Muscle of back (tissue), 11 donors: ENCODE data around the gene SCGB3A1. TPM values are rescaled to one million over a fixed set of nuclear protein-coding genes. Genes with fewer than 3 reads are reported as not detected.

Experiments
- DNase-seq, 3 donors: peaks; one replicate each; pipeline versions ENCODE4 v3.0.0 to v3.0.0-alpha.2; 2013
- polyA plus RNA-seq, 10 donors: library from polyadenylated mRNA; unstranded; fragments of 120-200 nt; gene quantifications; one replicate each; pipeline ENCODE4 v1.2.1, GENCODE V29; 2013; ENCODE audit not compliant: insufficient read length in 10 of 10

Gene SCGB3A1
- polyA plus RNA-seq, 10 donors: 0.47 to 1.8 (median 0.90) TPM

- no peak for DNase-seq
Observed at GRCh38 chr5:180625791-180626660, 34.7 kb upstream of the SCGB3A1 start.

DNA sequence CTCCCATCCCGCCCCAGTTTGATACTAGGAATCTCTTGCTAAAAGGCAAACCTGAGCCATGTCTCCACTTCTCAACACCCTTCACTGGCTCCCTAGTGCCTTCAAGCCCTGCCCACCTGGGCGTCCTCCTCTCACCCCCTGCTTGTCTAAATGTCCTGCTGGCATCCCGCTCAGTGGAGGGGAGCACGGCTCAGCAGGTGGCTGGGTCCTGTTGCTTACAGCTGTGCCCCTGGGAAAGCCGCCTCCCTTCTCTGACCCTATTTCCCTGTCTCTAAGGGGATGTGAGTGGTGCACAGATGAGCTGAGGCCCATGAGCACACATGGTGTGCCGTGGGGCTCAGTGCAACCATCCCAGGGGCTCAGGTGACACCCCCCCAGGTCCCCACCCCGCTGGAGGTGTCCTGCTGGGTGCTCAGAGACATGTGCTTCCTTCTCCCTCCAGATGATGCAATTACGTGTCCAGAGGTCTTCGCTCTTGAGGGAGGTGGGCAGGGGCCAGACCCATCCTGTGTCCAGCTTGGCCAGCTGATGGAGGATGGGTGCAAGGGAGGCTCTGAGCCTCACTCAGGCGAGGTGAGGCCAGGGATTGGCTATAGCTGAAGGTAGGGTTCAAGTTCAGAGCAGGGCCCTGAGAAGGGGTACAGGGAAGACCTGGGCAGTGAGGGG is 34.0 kb upstream of the SCGB3A1 start:
- no peak for DNase-seq

GRCh38 chr5:180624587-180624986 is 33.3 kb upstream of the SCGB3A1 start:
- no peak for DNase-seq

DNA sequence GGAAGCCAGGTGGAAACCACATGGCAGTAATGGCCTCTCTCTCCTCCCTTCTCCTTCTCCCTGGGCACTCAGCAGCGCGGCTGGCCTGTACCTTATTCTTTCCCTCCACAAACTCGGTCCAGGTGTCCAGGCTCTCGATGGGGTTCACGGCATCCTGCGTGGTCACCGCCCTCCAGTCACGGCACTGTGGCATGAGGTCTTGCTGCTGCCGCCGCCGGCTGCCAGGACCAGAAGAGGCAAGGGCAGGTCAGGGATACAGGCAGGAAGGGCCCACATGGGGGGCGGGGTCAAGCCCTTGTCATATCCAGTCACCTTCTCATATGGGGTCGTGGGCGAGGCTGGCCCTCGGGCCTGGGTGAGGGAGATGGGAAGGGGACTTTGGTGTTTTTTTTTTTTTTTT is 32.5 kb upstream of the SCGB3A1 start:
- DNase-seq: no peak

DNA sequence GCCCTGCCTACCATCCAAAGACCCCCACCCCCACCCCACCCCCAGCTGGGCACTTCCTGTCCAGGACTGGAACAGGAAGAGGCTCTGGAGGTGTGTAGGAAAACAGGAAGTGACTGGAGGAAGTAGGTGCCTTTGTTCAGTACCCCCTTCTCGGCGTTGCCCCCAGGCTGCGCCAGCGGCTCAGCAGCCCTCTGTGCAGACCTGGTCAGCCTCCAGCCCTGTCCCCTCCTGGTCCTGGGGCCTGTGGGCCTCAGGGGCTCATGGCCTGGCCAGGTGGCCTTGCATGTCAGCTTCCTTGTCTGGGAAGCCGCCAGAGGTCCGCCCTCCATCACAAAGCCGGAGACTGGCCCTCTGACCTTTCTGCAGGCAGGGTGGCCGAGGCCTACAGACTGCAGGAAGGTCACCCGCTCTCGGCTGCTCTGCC is 32.1 kb upstream of the SCGB3A1 start:
- no peak for DNase-seq

DNA sequence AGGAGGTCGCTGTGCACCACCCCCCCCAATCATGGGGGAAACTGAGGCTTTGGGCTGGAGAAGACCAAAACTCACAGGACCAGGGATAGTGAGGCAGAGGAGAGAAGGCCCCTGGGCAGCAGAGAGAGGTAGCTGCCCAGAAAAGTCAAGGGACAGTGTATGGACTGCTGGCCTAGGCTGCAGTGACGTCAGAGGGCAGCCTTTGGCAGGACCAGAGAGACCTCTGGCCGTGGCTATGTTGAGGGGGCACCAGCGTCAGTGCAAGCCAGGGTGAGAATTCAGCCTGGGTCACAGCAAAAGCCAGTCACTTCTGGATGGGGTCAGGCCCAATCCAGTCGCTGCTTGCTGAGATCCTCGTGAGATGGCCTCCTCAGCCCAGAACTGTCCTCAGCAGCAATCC is 31.6 kb upstream of the SCGB3A1 start:
- DNase-seq: no peak

DNA sequence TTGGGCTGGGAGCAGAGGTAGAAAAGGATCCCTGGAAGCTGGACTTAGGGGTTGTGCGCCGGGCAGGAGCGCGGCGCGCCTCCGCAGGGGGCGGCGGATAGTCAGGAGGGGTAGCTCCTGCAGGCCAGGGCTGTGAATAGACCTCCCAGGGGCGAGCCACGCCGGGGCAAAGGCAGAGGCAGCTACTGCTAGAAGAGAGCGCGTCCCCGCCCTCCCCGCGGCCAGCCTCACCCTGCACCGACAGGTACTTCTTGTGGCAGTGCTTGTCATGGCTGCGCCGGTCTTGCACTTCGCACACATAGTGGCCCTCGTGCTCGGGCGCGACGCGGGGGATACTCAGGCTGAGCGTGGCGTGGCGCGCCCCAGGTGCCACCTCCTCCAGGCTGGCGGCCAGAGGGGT is 30.0 kb upstream of the SCGB3A1 start:
- no peak for DNase-seq

GRCh38 chr5:180620014-180620413 is 28.7 kb upstream of the SCGB3A1 start:
- DNase-seq: no peak

GRCh38 chr5:180619563-180619915 is 28.2 kb upstream of the SCGB3A1 start:
- no peak for DNase-seq

GRCh38 chr5:180618829-180619562 is 27.7 kb upstream of the SCGB3A1 start:
- peak; percentile 17 to 82 (median 49) for DNase-seq

DNA sequence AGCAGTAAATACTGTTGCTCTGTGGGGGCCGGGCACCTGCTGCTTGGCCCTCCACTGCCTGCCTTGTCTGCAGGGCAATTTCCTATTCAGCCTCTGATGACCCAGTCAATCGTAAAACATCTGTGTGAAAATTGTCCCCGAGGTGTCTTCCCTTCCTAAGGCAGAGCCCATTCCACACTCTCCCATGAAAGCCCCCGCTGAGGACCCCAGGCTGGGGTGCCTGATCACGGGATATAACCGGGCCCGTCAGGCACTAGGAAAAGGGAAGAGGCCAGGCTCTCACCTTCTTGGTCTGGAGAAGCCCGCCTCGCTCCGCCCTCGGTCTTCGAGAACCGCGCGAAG is 27.2 kb upstream of the SCGB3A1 start:
- no peak for DNase-seq

GRCh38 chr5:180613814-180614188 is 22.5 kb upstream of the SCGB3A1 start:
- DNase-seq: no peak

DNA sequence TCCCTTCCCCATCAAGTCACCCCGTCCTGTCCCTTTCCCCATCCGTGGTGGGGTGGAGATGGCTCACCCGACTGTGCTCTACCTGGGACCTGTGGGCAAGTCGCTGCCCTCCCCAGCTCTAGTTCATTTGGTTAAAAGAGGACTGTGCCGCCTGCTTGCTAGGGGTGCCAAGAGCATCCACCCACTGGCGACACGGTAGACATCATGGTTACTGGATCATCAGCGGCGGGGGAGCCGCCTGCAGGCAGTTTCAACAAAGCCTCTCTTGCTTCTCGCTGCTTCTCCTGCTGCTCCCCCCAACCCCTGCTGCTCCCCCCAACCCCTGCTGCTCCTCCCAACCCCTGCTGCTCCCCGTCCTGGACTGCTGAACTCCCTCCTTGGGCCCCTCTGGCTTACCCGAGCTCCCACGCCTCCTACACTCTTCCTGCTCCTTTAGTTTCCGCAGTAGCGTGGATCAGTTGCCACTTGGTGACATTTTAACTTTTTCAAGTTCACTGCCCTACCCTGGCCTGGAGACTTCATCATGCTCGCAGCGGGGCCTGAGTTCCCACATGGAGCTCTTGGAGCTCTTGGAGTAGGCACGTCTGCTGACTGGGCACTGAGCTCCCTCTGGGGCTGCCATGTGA is 22.0 kb upstream of the SCGB3A1 start:
- no peak for DNase-seq

- no peak for DNase-seq
Observed at GRCh38 chr5:180612683-180613082, 21.4 kb upstream of the SCGB3A1 start.

GRCh38 chr5:180611140-180611850 is 20.0 kb upstream of the SCGB3A1 start:
- DNase-seq: no peak

- no peak for DNase-seq
Observed at GRCh38 chr5:180609817-180610550, 18.7 kb upstream of the SCGB3A1 start.

GRCh38 chr5:180609386-180609785 is 18.1 kb upstream of the SCGB3A1 start:
- DNase-seq: no peak

GRCh38 chr5:180608572-180609310 is 17.4 kb upstream of the SCGB3A1 start:
- DNase-seq: no peak

DNA sequence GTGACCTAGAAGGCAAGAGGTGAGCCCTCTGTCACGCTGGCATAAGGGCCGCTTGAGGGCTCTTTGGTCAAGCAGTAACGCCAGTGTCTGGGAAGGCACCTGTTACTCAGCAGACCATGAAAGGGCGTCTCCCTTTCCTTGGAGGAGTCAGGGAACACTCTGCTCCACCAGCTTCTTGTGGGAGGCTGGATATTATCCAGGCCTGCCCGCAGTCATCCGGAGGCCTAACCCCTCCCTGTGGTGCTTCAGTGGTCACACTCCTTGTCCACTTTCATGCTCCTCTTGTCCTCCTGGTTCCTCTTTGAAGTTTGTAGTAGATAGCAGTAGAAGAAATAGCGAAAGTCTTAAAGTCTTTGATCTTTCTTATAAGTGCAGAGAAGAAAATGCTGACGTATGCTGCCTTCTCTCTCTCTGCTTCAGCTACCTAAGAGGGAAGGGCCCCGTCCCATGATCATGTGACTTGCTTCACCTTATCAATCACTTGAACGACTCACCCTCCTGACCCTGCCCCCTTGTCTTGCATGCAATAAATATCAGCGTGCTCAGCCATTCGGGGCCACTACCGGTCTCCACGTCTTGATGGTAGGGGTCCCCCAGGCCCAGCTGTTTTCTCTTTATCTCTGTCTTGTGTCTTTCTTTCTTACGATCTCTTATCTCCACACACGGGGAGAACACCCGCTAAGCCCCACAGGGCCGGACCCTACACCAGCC is 16.7 kb upstream of the SCGB3A1 start:
- no peak for DNase-seq
